WTC11 (cell line): Measurements from ENCODE around the gene MICAL3. TPM values are rescaled to one million over a fixed set of nuclear protein-coding genes. Genes with fewer than 3 reads are reported as not detected.

Source experiments
- ATAC-seq: fragments of 200-7000 bp; cut with Tn5 transposase; 2 replicates; pipeline ENCODE4 v1.10.0; 2021; ENCODE audit warnings: mild to moderate bottlenecking, moderate library complexity
- CTCF ChIA-PET: fragments of 300-600 bp; sonication (Branson Sonifier 250); formaldehyde crosslinking; loops from one replicate; lab custom pipeline; 2021; ENCODE audit warnings: antibody characterized with exemption; lab: Charles Lee
- POLR2A ChIA-PET: fragments of 350-600 bp; sonication (Branson Sonifier 250); formaldehyde crosslinking; loops from one replicate; lab custom pipeline; 2021; ENCODE audit warnings: antibody characterized with exemption; lab: Charles Lee
- DNase-seq: peaks from one replicate; pipeline ENCODE4 v3.0.0; 2021; ENCODE audit warnings: low spot score
- H3K27ac Mint-ChIP-seq: 2 replicates; pipeline ENCODE4 v1.8.0; 2021; ENCODE audit warnings: mixed read lengths
- H3K27me3 Mint-ChIP-seq: 2 replicates; pipeline ENCODE4 v1.8.0; 2021; ENCODE audit warnings: low read depth, mild to moderate bottlenecking, moderate library complexity, mixed read lengths
- H3K36me3 Mint-ChIP-seq: 2 replicates; pipeline ENCODE4 v1.8.0; 2021; ENCODE audit warnings: mixed read lengths
- H3K4me1 Mint-ChIP-seq: 2 replicates; pipeline ENCODE4 v1.8.0; 2022; ENCODE audit warnings: mixed read lengths
- H3K4me3 Mint-ChIP-seq: 2 replicates; pipeline ENCODE4 v1.8.0; 2021; ENCODE audit warnings: mild to moderate bottlenecking, moderate library complexity, mixed read lengths
- H3K9me3 Mint-ChIP-seq: 2 replicates; pipeline ENCODE4 v1.8.0; 2021; ENCODE audit warnings: mixed read lengths
- AR ChIP-seq: fragments of 250-450 bp; sonication (Bioruptor Pico); IDR thresholded peaks from 2 replicates; pipeline ENCODE4 v1.9.0; 2021; ENCODE audit warnings: mild to moderate bottlenecking
- ATF6 ChIP-seq: sonication (generic); formaldehyde crosslinking; IDR thresholded peaks from 2 replicates; pipeline ENCODE4 v1.8.1; 2023; ENCODE audit warnings: mild to moderate bottlenecking, missing genetic modification reagents
- CBFB ChIP-seq: sonication (generic); formaldehyde crosslinking; IDR thresholded peaks from 2 replicates; pipeline ENCODE4 v1.8.1; 2022; ENCODE audit warnings: mild to moderate bottlenecking, low read depth, missing genetic modification reagents
- CREB1 ChIP-seq: sonication (generic); formaldehyde crosslinking; IDR thresholded peaks from 2 replicates; pipeline ENCODE4 v1.8.0; 2023; ENCODE audit warnings: mild to moderate bottlenecking, missing genetic modification reagents
- E2F1 ChIP-seq: sonication (generic); formaldehyde crosslinking; IDR thresholded peaks from 2 replicates; pipeline ENCODE4 v1.8.0; 2022; ENCODE audit warnings: mild to moderate bottlenecking, missing genetic modification reagents
- ESRRA ChIP-seq: sonication (generic); formaldehyde crosslinking; IDR thresholded peaks from 2 replicates; pipeline ENCODE4 v1.8.1; 2022; ENCODE audit warnings: mild to moderate bottlenecking, missing genetic modification reagents, borderline replicate concordance
- FOXK1 ChIP-seq: sonication (generic); formaldehyde crosslinking; IDR thresholded peaks from 2 replicates; pipeline ENCODE4 v1.8.0; 2022; ENCODE audit warnings: mild to moderate bottlenecking, moderate library complexity, missing genetic modification reagents
- GRHL2 ChIP-seq: fragments of 250-450 bp; sonication (Bioruptor Pico); IDR thresholded peaks from 2 replicates; pipeline ENCODE4 v1.8.0; 2022; ENCODE audit warnings: mild to moderate bottlenecking, moderate library complexity; ENCODE audit not compliant: insufficient replicate concordance, severe bottlenecking
- IRF1 ChIP-seq: sonication (generic); formaldehyde crosslinking; IDR thresholded peaks from 2 replicates; pipeline ENCODE4 v1.8.0; 2023; ENCODE audit warnings: missing genetic modification reagents
- KAT7 ChIP-seq: sonication (generic); formaldehyde crosslinking; IDR thresholded peaks from 2 replicates; pipeline ENCODE4 v1.8.1; 2023; ENCODE audit warnings: missing genetic modification reagents, mild to moderate bottlenecking, borderline replicate concordance
- NFE2L1 ChIP-seq: sonication (generic); formaldehyde crosslinking; IDR thresholded peaks from 2 replicates; pipeline ENCODE4 v1.8.1; 2023; ENCODE audit warnings: missing genetic modification reagents
- PRRX2 ChIP-seq: fragments of 250-450 bp; sonication (Bioruptor Pico); IDR thresholded peaks from 2 replicates; pipeline ENCODE4 v1.8.0; 2021; ENCODE audit warnings: mild to moderate bottlenecking
- RELA ChIP-seq: sonication (generic); formaldehyde crosslinking; IDR thresholded peaks from 2 replicates; pipeline ENCODE4 v1.8.1; 2022; ENCODE audit warnings: missing genetic modification reagents, mild to moderate bottlenecking, borderline replicate concordance
- TEAD4 ChIP-seq: sonication (generic); formaldehyde crosslinking; IDR thresholded peaks from 2 replicates; pipeline ENCODE4 v1.8.0; 2022; ENCODE audit warnings: mild to moderate bottlenecking, missing genetic modification reagents
- ZBTB43 ChIP-seq: sonication (generic); formaldehyde crosslinking; IDR thresholded peaks from 2 replicates; pipeline ENCODE4 v1.8.1; 2023; ENCODE audit warnings: mild to moderate bottlenecking, missing genetic modification reagents
- ZNF138 ChIP-seq: sonication (generic); formaldehyde crosslinking; conservative IDR thresholded peaks from 2 replicates; pipeline ENCODE4 v1.8.1; 2022; ENCODE audit warnings: mild to moderate bottlenecking, moderate library complexity, missing genetic modification reagents
- ZNF423 ChIP-seq: fragments of 250-450 bp; sonication (Bioruptor Pico); IDR thresholded peaks from 2 replicates; pipeline ENCODE4 v2.1.2; 2022; ENCODE audit warnings: mild to moderate bottlenecking, moderate library complexity
- ZNF671 ChIP-seq: fragments of 250-450 bp; sonication (Bioruptor Pico); IDR thresholded peaks from 2 replicates; pipeline ENCODE4 v1.8.0; 2021; ENCODE audit warnings: mild to moderate bottlenecking
- total RNA-seq: library from RNA; stranded (reverse); gene quantifications from 3 replicates; pipeline ENCODE4 v1.2.3, GENCODE V29; 2021

Gene MICAL3
- total RNA-seq, 1 experiment from 2014 or later: 41.2 TPM

GRCh38 chr22:17872471-17872870, 151.9 kb downstream of the MICAL3 start:
- TF ChIP-seq TEAD4 (CRISPR knock-in tag) (no peak), ZNF671 (CRISPR knock-in tag) (no peak), E2F1 (CRISPR knock-in tag) (no peak), FOXK1 (CRISPR knock-in tag) (no peak), IRF1 (CRISPR knock-in tag) (no peak), ZBTB43 (no peak), ESRRA (CRISPR knock-in tag) (no peak), ZNF423 (CRISPR knock-in tag) (no peak), GRHL2 (CRISPR knock-in tag) (no peak), RELA (CRISPR knock-in tag) (no peak), AR (CRISPR knock-in tag) (no peak), ZNF138 (CRISPR knock-in tag) (no peak), KAT7 (CRISPR knock-in tag) (no peak), CREB1 (CRISPR knock-in tag) (no peak), CBFB (CRISPR knock-in tag) (no peak)
- no peaks in the 10 kb centered on the region for H3K4me1 Mint-ChIP-seq
- no peak overlapping the region for H3K27ac Mint-ChIP-seq
- peaks cover 29% of the 10 kb centered on the region for H3K36me3 Mint-ChIP-seq
- ATAC-seq (no peak), DNase-seq (no peak)
- CTCF ChIA-PET: interaction anchor here (0.7 to 1.7 kb wide), 2 partner anchors 19 to 44 kb away, joined by 3 to 4 read pairs; no protein-coding TSS in a partner anchor
- H3K4me3 Mint-ChIP-seq: no peak overlapping the region
- no peaks in the 10 kb centered on the region for H3K9me3 Mint-ChIP-seq
- POLR2A ChIA-PET: no interaction called here
- H3K27me3 Mint-ChIP-seq: peaks cover 55% of the 10 kb centered on the region

- Mint-ChIP-seq H3K27ac (no peak overlapping the region), H3K36me3 (peaks cover 29% of the 10 kb centered on the region)
These were observed 152.5 kb downstream of the MICAL3 start for GRCh38 chr22:17871726-17872458.

More at GRCh38 chr22:17871726-17872458, 152.5 kb downstream of the MICAL3 start:
- ATAC-seq: no peak
- TF ChIP-seq PRRX2 (CRISPR knock-in tag) (no peak), ATF6 (CRISPR knock-in tag) (no peak), NFE2L1 (CRISPR knock-in tag) (no peak)
- POLR2A ChIA-PET: no interaction called here
- CTCF ChIA-PET: interaction anchor here (0.9 to 1.7 kb wide), 2 partner anchors 20 to 86 kb away, joined by 3 read pairs; no protein-coding TSS in a partner anchor
- Mint-ChIP-seq H3K4me1 (no peaks in the 10 kb centered on the region), H3K27me3 (peaks cover 54% of the 10 kb centered on the region), H3K9me3 (no peaks in the 10 kb centered on the region), H3K4me3 (no peak overlapping the region)
- no peak for DNase-seq
